Heart right ventricle (tissue), 16 donors: ENCODE results near the gene CPNE4. TPM values are rescaled to one million over a fixed set of nuclear protein-coding genes. Genes with fewer than 3 reads are reported as not detected.

ENCODE experiments used
- ATAC-seq, 8 donors: fragments of 200-7000 bp; cut with Tn5 transposase; one replicate each; pipeline ENCODE4 v1.9.1; 2020; ENCODE audit warnings: mild to moderate bottlenecking in 8 of 8, moderate library complexity in 8 of 8, moderate number of reproducible peaks in 1 of 8
- DNase-seq, 2 donors: peaks; one replicate each; pipeline ENCODE4 v3.0.0-alpha.2; 2020
- H3K27ac ChIP-seq, 10 donors: fragments of 200-600 bp; sonication (generic) in 2 of 10; one replicate each; pipeline versions ENCODE4 v1.5.0 to v1.8.0; 2020 to 2022; ENCODE audit warnings: mild to moderate bottlenecking in 3 of 10
- H3K27me3 ChIP-seq, 7 donors: fragments of 200-600 bp; one replicate each; pipeline ENCODE4 v1.8.0; 2021 to 2022; ENCODE audit warnings: mild to moderate bottlenecking in 2 of 7
- H3K36me3 ChIP-seq, 9 donors: fragments of 200-600 bp; sonication (generic) in 1 of 9; one replicate each; pipeline versions ENCODE4 v1.5.0 to v1.8.0; 2020 to 2022; ENCODE audit warnings: mild to moderate bottlenecking in 2 of 9
- H3K4me1 ChIP-seq, 9 donors: fragments of 200-600 bp; sonication (generic) in 1 of 9; one replicate each; pipeline versions ENCODE4 v1.5.0 to v1.8.0; 2020 to 2022; ENCODE audit warnings: mild to moderate bottlenecking in 4 of 9
- H3K4me3 ChIP-seq, 10 donors: fragments of 200-600 bp; sonication (generic) in 2 of 10; one replicate each; pipeline versions ENCODE4 v1.5.0 to v1.8.0; 2020 to 2022; ENCODE audit warnings: mild to moderate bottlenecking in 7 of 10, moderate library complexity in 2 of 10
- H3K9me3 ChIP-seq, 11 donors: fragments of 200-600 bp in 10 of 11; sonication (generic) in 2 of 11; one replicate each; pipeline versions ENCODE4 v1.5.0 to v1.8.0; 2013 to 2022; ENCODE audit warnings: mild to moderate bottlenecking in 2 of 11, control low read depth in 1 of 11, moderate library complexity in 1 of 11
- CTCF ChIP-seq, 9 donors: fragments of 200-600 bp; sonication (generic) in 2 of 9; IDR thresholded peaks; one replicate each; pipeline versions ENCODE4 v1.5.0 to v1.8.0; 2021 to 2022; ENCODE audit warnings: antibody characterized with exemption in 9 of 9, mild to moderate bottlenecking in 5 of 9, moderate library complexity in 1 of 9
- WGBS, 2 donors: extraction: QIAGEN DNeasy Blood & Tissue Kit; methylation state at CpG; one replicate each; pipeline ENCODE4 v1.1.7; 2013; ENCODE audit warnings: inconsistent platforms in 1 of 2; 5-methylcytosine and 5-hydroxymethylcytosine counted together
- intact Hi-C, 10 donors: fragments of 100-400 bp; cut with DNase I; formaldehyde crosslinking; loops; one replicate each; pipeline versions ENCODE4 v1.11.1 to v1.14.2; 2022
- polyA plus RNA-seq, 2 donors: library from polyadenylated mRNA; stranded (reverse); fragments of 200-250 nt; gene quantifications; one replicate each; pipeline ENCODE4 v1.2.3, GENCODE V29; 2013
- total RNA-seq, 10 donors: library from RNA; stranded (reverse); fragmentation: NEBNext Ultra II Directional in 3 of 10; extraction: Animal tissue kit (Norgen Biotek cat#: 25700) in 3 of 10; gene quantifications; one replicate each; pipeline versions ENCODE4 v1.2.1 to v1.2.4, GENCODE V29; 2021 to 2023
- donor health status: Arrhythmogenic right ventricular cardiomyopathy.
- donor health status: ischemic (EF 13 %, LVEDD 7.1; RV severe dilation, severe dysfunction).
- donor health status: healthy with polysubstance abuse.
- donor health status: DM: no; HTN: yes; CAD: no.
- donor health status: DM: no; HTN: no; CAD: no.
- donor health status: ischemic (EF 25% LVEDD 6.9; RV normal size, moderate dysfunction).
- donor health status: ischemic (EF 25% LVEDD 5.7; RV mildly dilated, moderate dysfunction).
- donor health status: healthy.
- donor health status: DM: yes; HTN: yes; CAD: no.
- donor health status: Ischemic cardiomyopathy.
- donor health status: ischemic (EF 35%, LVEDD 5.7; RV mildly dilated, moderate dysfunction).
- donor health status: nonischemic (EF 11% LVEDD 7.7; RV severe dilation, severe dysfunction).
- donor health status: DM: yes; HTN: yes; CAD: no.
- donor health status: PGD.
- donor health status: ischemic (EF 29% LVEDD 5.4; RV normal size, mild dysfunction).
- donor health status: nonischemic (EF 23%, LVEDD 6.1; RV moderate dilation, normal function).

Gene CPNE4
- total and polyA plus RNA-seq, 12 donors, result 1.5 to 116 (median 24.8) TPM

GRCh38 chr3:132003685-132004084, 31.1 kb downstream of the CPNE4 start:
- TF ChIP-seq CTCF (IDR thresholded peaks at IDR 0.05), result no peak
- no peak overlapping the region for H3K4me3 ChIP-seq
- DNase-seq, result no peak
- WGBS, 2 donors, result 87 to 91% methylated on average over 1 of the region's 1 CpG
- intact Hi-C loops, result no loop called here
- no peak for ATAC-seq
- peaks cover 0 to 9% (median 0%) of the 10 kb centered on the region in 7 donors for H3K27me3 ChIP-seq
- no peaks in the 10 kb centered on the region for H3K9me3 ChIP-seq
- no peaks in the 10 kb centered on the region for H3K36me3 ChIP-seq
- no peak overlapping the region for H3K27ac ChIP-seq
- H3K4me1 ChIP-seq, result no peaks in the 10 kb centered on the region

- no peak for TF ChIP-seq CTCF (IDR thresholded peaks at IDR 0.05)
- no peak for ATAC-seq
- no peak overlapping the region for H3K27ac ChIP-seq
- no peaks in the 10 kb centered on the region for H3K4me1 ChIP-seq
- intact Hi-C loops, result no loop called here
- no peaks in the 10 kb centered on the region for H3K36me3 ChIP-seq
- no peak overlapping the region for H3K4me3 ChIP-seq
- DNase-seq, result no peak
- peaks cover 0 to 13% (median 0%) of the 10 kb centered on the region in 7 donors for H3K27me3 ChIP-seq
- WGBS, 2 donors, result 49 to 53% methylated on average over 2 of the region's 2 CpGs
- no peaks in the 10 kb centered on the region for H3K9me3 ChIP-seq
Measured at GRCh38 chr3:132001999-132002398, 32.8 kb downstream of the CPNE4 start.

- Histone ChIP-seq H3K36me3 (no peaks in the 10 kb centered on the region), H3K27ac (no peak overlapping the region), H3K27me3 (peaks cover 0 to 13% (median 0%) of the 10 kb centered on the region in 7 donors), H3K4me1 (no peaks in the 10 kb centered on the region), H3K9me3 (no peaks in the 10 kb centered on the region), H3K4me3 (no peak overlapping the region)
- WGBS, 2 donors, result 32 to 66% methylated on average over 1 of the region's 1 CpG
- TF ChIP-seq CTCF (IDR thresholded peaks at IDR 0.05), result no peak
- intact Hi-C loops, result no loop called here
- DNase-seq (no peak), ATAC-seq (no peak)
Measured at GRCh38 chr3:132001036-132001435, 33.8 kb downstream of the CPNE4 start.

- H3K4me1 ChIP-seq, result no peaks in the 10 kb centered on the region
- no peak overlapping the region for H3K27ac ChIP-seq
- intact Hi-C loops, result no loop called here
- H3K9me3 ChIP-seq, result no peaks in the 10 kb centered on the region
- no peak for TF ChIP-seq CTCF (IDR thresholded peaks at IDR 0.05)
- no peak for ATAC-seq
- no peak for DNase-seq
- peaks cover 0 to 13% (median 0%) of the 10 kb centered on the region in 7 donors for H3K27me3 ChIP-seq
- H3K36me3 ChIP-seq, result no peaks in the 10 kb centered on the region
- no peak overlapping the region for H3K4me3 ChIP-seq
- 55 to 61% methylated on average over 1 of the region's 1 CpG for WGBS, 2 donors
Measured at GRCh38 chr3:131998027-131998426, 36.8 kb downstream of the CPNE4 start.
